ENCODE measurements around the gene SH3GLB1. TPM values are rescaled to one million over a fixed set of nuclear protein-coding genes. Genes with fewer than 3 reads are reported as not detected.
A peak's percentile ranks its signal among the peaks of the same experiment; 100 is the strongest.

Gene SH3GLB1
- total and polyA plus RNA-seq, 2 of the 8 experiments (the other 6 are each of a cell fraction or from before 2014, with no cell fraction given): 7.7 to 43.1 TPM

GRCh38 chr1:86773341-86774288, 69.2 kb downstream of the SH3GLB1 start:
- WGBS, 2 experiments (ENCODE audit: extremely low coverage in 1 of 2, insufficient coverage in 1 of 2, insufficient read length in 1 of 2, insufficient replicate concordance in 2 of 2, low coverage in 1 of 2, low lambda C conversion rate in 2 of 2, missing lambda C conversion rate in 1 of 2): 71% methylated on average over 5 of the region's 5 CpGs; no CpG with 5 or more reads in 1 of the 2 experiments

More at GRCh38 chr1:86773341-86774288, 69.2 kb downstream of the SH3GLB1 start:
- Histone ChIP-seq H4K8ac (ENCODE audit: extremely low read depth, insufficient read depth, low read length) (no peak overlapping the region), H3K4ac (replicated peaks; ENCODE audit: insufficient read length, low read depth, low read length) (no peak overlapping the region), H3K4me2 (ENCODE audit: insufficient read depth in 1 of 2, low read depth in 2 of 2, low read length in 2 of 2) (peak overlapping the region; percentile 15 to 35; a peak in 3 of 4 replicates), H3K9me3 (ENCODE audit: insufficient read depth in 2 of 2, low read depth in 1 of 2, low read length in 1 of 2) (no peaks in the 10 kb centered on the region), H3K4me3 (ENCODE audit: extremely low read depth in 1 of 4, insufficient read depth in 2 of 4, low read depth in 3 of 4, low read length in 4 of 4) (no peak overlapping the region), H2BK5ac (ENCODE audit: low read depth, low read length) (no peak overlapping the region), H4K91ac (replicated peaks; ENCODE audit: insufficient read length, low read length) (no peak overlapping the region), H3K4me1 (replicated peaks in 1 of 4; ENCODE audit: control insufficient read depth in 3 of 4, insufficient read depth in 4 of 4, low read length in 3 of 4) (peaks cover 0 to 5% (median 1%) of the 10 kb centered on the region in 4 experiments; a peak in 3 of 7 replicates), H3K27me3 (replicated peaks in 1 of 4; ENCODE audit: control insufficient read depth in 3 of 4, extremely low read depth in 1 of 4, insufficient read depth in 3 of 4, low read length in 3 of 4) (no peaks in the 10 kb centered on the region), H3K36me3 (ENCODE audit: control insufficient read depth in 2 of 4, insufficient read depth in 4 of 4, low read length in 3 of 4) (no peaks in the 10 kb centered on the region), H4K20me1 (replicated peaks in 1 of 2; ENCODE audit: control insufficient read depth in 1 of 2, insufficient read depth in 2 of 2, low read length in 2 of 2) (no peaks in the 10 kb centered on the region), H3K9ac (replicated peaks in 1 of 4; ENCODE audit: extremely low read depth in 1 of 4, low read depth in 3 of 4, low read length in 3 of 4) (no peak overlapping the region), H3K23me2 (ENCODE audit: low read depth, low read length) (no peaks in the 10 kb centered on the region; the same call in 1 of the 2 replicates), H3K18ac (ENCODE audit: extremely low read depth, low read length) (no peak overlapping the region), H2BK20ac (ENCODE audit: low read length) (no peak overlapping the region), H2BK120ac (replicated peaks; ENCODE audit: low read depth, low read length) (no peak overlapping the region), H2AFZ (ENCODE audit: low read length) (peak overlapping the region; percentile 86; the same call in 1 of the 2 replicates), H2BK12ac (ENCODE audit: low read depth, low read length) (no peak overlapping the region), H2BK15ac (ENCODE audit: low read length) (no peak overlapping the region), H3K79me1 (ENCODE audit: low read depth, low read length) (no peaks in the 10 kb centered on the region), H3K14ac (ENCODE audit: insufficient read length) (no peak overlapping the region), H3K27ac (ENCODE audit: low read depth, low read length) (no peak overlapping the region), H3K23ac (ENCODE audit: insufficient read length) (no peak overlapping the region), H4K5ac (ENCODE audit: insufficient read length, low read depth, low read length) (no peak overlapping the region), H2AK5ac (ENCODE audit: low read depth, low read length) (no peak overlapping the region), H3K79me2 (ENCODE audit: control insufficient read depth in 1 of 2, insufficient read depth in 2 of 2, low read length in 2 of 2) (no peaks in the 10 kb centered on the region), H3K56ac (replicated peaks; ENCODE audit: insufficient read length, low read depth, low read length) (no peak overlapping the region)
- FAIRE-seq: no peak
- TF ChIP-seq RXRA (IDR thresholded peaks at IDR 0.05; ENCODE audit: insufficient read depth, low read depth, low read length) (no peak), SRF (IDR thresholded peaks at IDR 0.05; ENCODE audit: low read depth, low read length) (no peak), MAFK (IDR thresholded peaks at IDR 0.05; ENCODE audit: low read depth, low read length) (no peak), RAD21 (IDR thresholded peaks at IDR 0.05 in 1 of 2, conservative IDR thresholded peaks at IDR 0.05 in 1 of 2; ENCODE audit: low read depth in 2 of 2, low read length in 2 of 2) (no peak), SIRT6 (IDR thresholded peaks at IDR 0.05; ENCODE audit: low read length) (no peak), CBX5 (IDR thresholded peaks at IDR 0.05; ENCODE audit: low read depth, low read length) (no peak)
- no peak for DNase-seq (ENCODE audit: low read depth in 1 of 2, low spot score in 2 of 2)
- POLR2A ChIA-PET (ENCODE audit: partially characterized antibody): interaction anchor here (1.5 kb wide), 1 partner anchor 69 kb away, joined by 5 read pairs; the partner anchor contains the start of gene SH3GLB1
- CTCF ChIA-PET (ENCODE audit: partially characterized antibody): interaction anchor here (0.7 to 1.2 kb wide), 2 partner anchors 36 to 274 kb away, joined by 3 to 7 read pairs; no protein-coding TSS in a partner anchor
